Activated naive CD8-positive, alpha-beta T cell treated with anti-CD3 and anti-CD28 coated beads, Interleukin-2, amount 50 U/mL, for 24 hours (primary cell): ENCODE measurements around the gene MUCL3.
"Not testable (repeated sequence)": the region's sequence is repeated elsewhere in the genome, so short reads cannot be mapped to it uniquely, and the experiment has no call there.

ENCODE experiments used
- ATAC-seq: fragments of 150-1000 bp; cut with Tn5 transposase; one replicate; pipeline ENCODE4 v1.10.0; 2021
- DNase-seq: peaks from one replicate; pipeline ENCODE4 v3.0.0; 2021
- H3K27ac Mint-ChIP-seq: one replicate; pipeline ENCODE4 v1.8.0; 2021; ENCODE audit warnings: mild to moderate bottlenecking, mixed read lengths
- H3K27me3 Mint-ChIP-seq: one replicate; pipeline ENCODE4 v1.8.0; 2021; ENCODE audit warnings: mixed read lengths
- H3K36me3 Mint-ChIP-seq: one replicate; pipeline ENCODE4 v1.8.0; 2021; ENCODE audit warnings: low read depth, mixed read lengths
- H3K4me1 Mint-ChIP-seq: one replicate; pipeline ENCODE4 v1.8.0; 2021; ENCODE audit warnings: mixed read lengths
- H3K4me3 Mint-ChIP-seq: one replicate; pipeline ENCODE4 v1.8.0; 2021; ENCODE audit warnings: mild to moderate bottlenecking, moderate library complexity, mixed read lengths
- H3K9me3 Mint-ChIP-seq: one replicate; pipeline ENCODE4 v1.8.0; 2021; ENCODE audit warnings: mixed read lengths

MUCL3 gene

DNA sequence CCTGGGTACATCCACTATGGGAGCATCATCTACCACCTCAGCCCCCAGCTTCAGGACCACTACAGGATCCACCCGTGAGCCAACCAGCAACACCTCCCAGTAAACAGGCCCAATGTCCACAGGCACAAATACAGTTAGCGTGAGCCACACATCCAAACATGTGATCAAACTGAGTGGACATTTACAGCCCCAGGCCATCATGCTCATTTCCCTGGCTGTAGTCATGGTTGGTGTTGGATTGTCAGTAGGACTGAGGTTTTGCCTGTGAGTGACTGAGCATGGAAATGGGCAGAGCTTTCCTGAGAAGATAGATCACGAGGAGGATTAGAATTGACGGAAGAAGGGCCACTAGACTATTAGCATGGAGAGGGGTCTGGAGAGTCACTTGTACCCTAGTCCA lies 32.0 kb downstream of the MUCL3 start:
- no peaks in the 10 kb centered on the region for H3K4me1 Mint-ChIP-seq
- H3K9me3 Mint-ChIP-seq, result no peaks in the 10 kb centered on the region
- H3K36me3 Mint-ChIP-seq, result no peaks in the 10 kb centered on the region

DNA sequence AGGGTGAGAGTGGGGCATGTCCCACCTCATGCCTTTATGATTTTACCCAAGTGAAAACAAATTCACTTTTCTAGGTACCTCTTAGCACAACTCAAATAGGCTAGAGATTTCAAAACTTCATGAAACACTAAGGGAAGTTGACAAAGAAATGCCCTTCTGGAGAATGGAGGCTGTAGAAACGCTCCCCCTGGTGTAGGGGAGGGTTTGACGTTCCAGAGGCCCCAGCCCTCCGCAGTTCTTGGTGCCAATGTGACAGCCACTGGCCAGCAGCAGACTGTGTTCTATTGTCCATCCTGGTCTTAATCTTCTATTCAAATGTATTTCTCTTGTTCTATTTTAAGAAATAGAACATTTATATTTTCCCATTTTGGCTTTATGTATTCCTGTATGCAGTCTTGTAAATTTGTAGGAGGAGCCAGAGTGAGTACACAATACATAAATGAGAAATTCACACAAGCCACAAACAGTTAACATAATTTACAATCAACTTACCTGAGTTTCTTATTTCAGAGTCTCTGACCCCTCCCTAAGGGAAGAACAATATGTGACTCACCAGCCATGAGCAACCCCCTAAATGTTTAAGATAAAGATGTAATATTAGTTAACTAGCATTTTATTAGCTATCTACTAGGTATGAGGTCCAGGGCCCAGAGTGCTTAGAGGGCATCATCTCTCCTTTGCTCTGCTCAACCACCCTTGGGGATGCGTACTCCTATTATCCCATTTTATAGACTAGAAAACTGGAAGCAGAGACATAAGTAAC lies 33.9 kb downstream of the MUCL3 start:
- no peaks in the 10 kb centered on the region for H3K4me1 Mint-ChIP-seq
- H3K27ac Mint-ChIP-seq, result no peak overlapping the region
- peaks cover 8% of the 10 kb centered on the region for H3K27me3 Mint-ChIP-seq
- H3K9me3 Mint-ChIP-seq, result no peaks in the 10 kb centered on the region
- no peak for ATAC-seq
- DNase-seq, result no peak
- H3K4me3 Mint-ChIP-seq, result no peak overlapping the region
- H3K36me3 Mint-ChIP-seq, result no peaks in the 10 kb centered on the region

More for the DNA sequence above, 32.0 kb downstream of the MUCL3 start:
- DNase-seq (no peak), ATAC-seq (no peak)
- no peak overlapping the region for H3K27ac Mint-ChIP-seq
- peaks cover 4% of the 10 kb centered on the region for H3K27me3 Mint-ChIP-seq
- H3K4me3 Mint-ChIP-seq, result no peak overlapping the region

DNA sequence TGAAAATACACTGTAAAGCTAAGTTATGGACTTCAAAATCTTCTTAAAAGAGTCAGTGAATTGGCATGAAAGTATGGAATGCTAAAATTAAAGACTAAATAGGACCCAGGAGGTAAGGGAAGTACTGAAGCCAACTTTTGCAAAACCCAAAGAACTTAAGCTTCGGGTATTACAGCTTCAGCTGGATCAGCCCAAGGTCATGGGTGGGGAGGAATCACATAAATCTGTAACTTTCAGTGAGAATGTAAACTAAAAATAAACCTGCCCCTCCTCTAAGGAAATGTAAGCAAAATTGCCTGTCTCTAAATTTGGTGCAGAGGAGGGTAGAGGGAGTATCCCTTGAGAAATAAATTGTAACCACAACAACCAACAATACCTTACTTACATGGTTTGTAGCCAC lies 38.4 kb downstream of the MUCL3 start:
- ATAC-seq (no peak), DNase-seq (no peak)
- Mint-ChIP-seq H3K4me1 (no peaks in the 10 kb centered on the region), H3K27ac (no peak overlapping the region), H3K9me3 (no peaks in the 10 kb centered on the region), H3K4me3 (no peak overlapping the region), H3K36me3 (no peaks in the 10 kb centered on the region), H3K27me3 (peaks cover 32% of the 10 kb centered on the region)

DNA sequence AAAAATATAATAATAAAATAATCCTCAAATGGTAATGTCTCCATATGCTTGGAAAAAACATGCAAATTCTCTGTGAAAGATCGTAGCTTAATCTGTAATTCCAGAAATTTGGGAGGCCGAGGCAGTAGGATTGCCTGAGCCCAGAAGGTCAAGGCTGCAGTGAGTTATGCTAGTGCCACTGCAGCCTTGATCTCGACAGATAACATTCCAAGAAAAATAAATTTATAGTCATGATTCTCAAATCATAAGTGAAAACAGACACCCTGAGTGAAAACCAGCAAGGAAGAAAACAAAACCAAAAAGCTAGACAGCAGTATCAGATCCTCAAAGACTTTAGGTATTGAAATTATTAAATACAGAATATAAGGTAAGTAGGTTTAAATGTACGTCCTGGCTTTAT lies 38.9 kb downstream of the MUCL3 start:
- H3K4me1 Mint-ChIP-seq, result no peaks in the 10 kb centered on the region
- H3K36me3 Mint-ChIP-seq, result no peaks in the 10 kb centered on the region
- no peak for DNase-seq
- no peak overlapping the region for H3K4me3 Mint-ChIP-seq
- ATAC-seq, result no peak
- peaks cover 32% of the 10 kb centered on the region for H3K27me3 Mint-ChIP-seq
- no peak overlapping the region for H3K27ac Mint-ChIP-seq
- no peaks in the 10 kb centered on the region for H3K9me3 Mint-ChIP-seq

DNA sequence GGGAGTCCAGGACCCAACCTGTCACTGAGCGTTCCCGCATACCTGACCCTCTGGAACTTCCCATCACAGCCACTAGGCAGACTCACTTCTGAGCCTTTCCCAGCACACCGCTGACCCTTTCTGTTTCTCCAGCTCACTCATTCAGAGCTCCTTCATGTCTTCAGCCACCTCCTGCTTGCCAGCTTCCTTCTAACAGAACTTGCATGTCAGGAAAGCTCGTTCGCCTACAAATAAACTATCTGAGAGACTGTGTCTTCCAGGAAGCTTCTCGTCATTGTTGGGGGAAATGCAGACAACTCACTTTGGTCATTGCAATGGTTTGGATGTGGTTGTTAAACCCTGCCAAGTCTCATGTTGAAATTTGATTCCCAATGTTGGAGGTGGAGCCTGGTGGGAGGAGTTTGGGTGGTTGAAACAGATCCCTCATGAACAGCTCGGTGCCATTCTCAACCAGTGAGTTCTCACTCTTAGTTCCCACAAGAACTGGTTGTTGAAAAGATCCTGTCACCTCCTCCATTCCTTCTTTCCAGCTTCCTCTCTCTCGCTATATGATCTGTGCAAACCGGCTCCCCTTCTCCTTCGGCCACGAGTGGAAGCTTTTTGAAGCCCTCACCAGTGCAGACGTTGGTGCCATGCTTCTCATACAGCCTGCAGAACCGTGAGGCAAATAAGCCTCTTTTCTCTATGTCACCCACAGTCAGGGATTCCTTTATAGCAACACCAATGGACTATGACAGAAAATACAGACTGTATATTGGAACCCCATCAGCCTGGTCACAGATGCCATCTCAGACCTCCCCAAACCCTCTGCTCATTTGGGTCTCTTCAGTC lies 41.4 kb downstream of the MUCL3 start:
- Mint-ChIP-seq H3K4me1 (peaks cover 9% of the 10 kb centered on the region), H3K27me3 (peaks cover 32% of the 10 kb centered on the region), H3K9me3 (no peaks in the 10 kb centered on the region), H3K36me3 (no peaks in the 10 kb centered on the region), H3K27ac (no peak overlapping the region), H3K4me3 (no peak overlapping the region)
- DNase-seq (no peak), ATAC-seq (no peak)

DNA sequence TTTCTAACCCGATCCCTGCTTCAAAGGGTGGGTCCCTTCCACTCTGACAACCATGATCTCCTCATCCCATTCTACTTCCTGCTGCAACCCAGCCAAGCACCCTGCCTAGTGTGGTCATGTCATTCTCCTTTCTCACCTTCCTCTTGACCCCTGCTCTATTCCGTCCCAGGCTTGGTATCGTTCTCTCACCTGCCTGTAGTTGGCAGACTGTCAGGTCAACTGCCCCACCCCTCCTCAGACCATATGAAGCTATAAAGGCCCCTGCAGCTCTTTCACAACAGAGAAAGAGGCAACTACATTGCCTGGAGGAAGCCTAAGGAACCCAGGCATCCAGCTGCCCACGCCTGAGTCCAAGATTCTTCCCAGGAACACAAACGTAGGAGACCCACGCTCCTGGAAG lies 42.7 kb downstream of the MUCL3 start, which contains the start of gene MUC21:
TSS of gene MUC21 (plus strand) at position 280 of the 400 bp plus-strand sequence. CDS start 241 bp downstream, outside the sequence.
- H3K4me3 Mint-ChIP-seq, result no peak within 1 kb of the TSS
- DNase-seq (no peak), ATAC-seq (no peak)
- peaks cover 30% of the 10 kb centered on the region for H3K27me3 Mint-ChIP-seq
- H3K36me3 Mint-ChIP-seq, result no peaks in the 10 kb centered on the region
- peaks cover 9% of the 10 kb centered on the region for H3K4me1 Mint-ChIP-seq
- no peaks in the 10 kb centered on the region for H3K9me3 Mint-ChIP-seq
- H3K27ac Mint-ChIP-seq, result no peak within 1 kb of the TSS

DNA sequence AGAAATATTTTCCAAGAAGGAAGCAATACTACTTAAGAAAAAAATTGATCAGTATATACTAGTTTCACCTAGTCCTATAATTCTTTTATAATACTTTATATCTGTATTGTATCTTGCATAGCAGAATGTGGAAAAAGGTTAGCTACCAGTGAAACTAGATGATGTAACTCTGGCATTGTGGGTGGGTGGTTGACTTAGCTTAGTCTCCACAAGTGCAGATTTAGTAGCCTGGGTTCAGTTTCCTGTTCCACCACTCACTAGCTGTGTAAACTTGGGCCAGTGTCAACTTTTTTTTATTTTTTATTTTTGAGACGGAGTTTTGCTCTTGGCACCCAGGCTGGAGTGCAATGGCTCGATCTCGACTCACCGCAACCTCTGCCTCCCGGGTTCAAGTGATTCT lies 44.7 kb downstream of the MUCL3 start:
- Mint-ChIP-seq H3K4me3 (no peak overlapping the region), H3K4me1 (peaks cover 15% of the 10 kb centered on the region), H3K36me3 (no peaks in the 10 kb centered on the region), H3K27me3 (peaks cover 28% of the 10 kb centered on the region), H3K27ac (no peak overlapping the region), H3K9me3 (no peaks in the 10 kb centered on the region)
- DNase-seq (no peak), ATAC-seq (peak; percentile 80)

DNA sequence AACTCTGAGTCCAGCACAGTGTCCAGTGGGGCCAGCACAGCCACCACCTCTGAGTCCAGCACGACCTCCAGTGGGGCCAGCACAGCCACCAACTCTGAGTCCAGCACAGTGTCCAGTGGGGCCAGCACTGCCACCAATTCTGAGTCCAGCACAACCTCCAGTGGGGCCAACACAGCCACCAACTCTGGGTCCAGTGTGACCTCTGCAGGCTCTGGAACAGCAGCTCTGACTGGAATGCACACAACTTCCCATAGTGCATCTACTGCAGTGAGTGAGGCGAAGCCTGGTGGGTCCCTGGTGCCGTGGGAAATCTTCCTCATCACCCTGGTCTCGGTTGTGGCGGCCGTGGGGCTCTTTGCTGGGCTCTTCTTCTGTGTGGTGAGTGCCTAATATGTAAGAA lies 46.5 kb downstream of the MUCL3 start:
- H3K27me3 Mint-ChIP-seq, result peaks cover 18% of the 10 kb centered on the region
- DNase-seq (no peak), ATAC-seq (no peak)
- H3K9me3 Mint-ChIP-seq, result no peaks in the 10 kb centered on the region
- no peaks in the 10 kb centered on the region for H3K36me3 Mint-ChIP-seq
- H3K4me3 Mint-ChIP-seq, result no peak overlapping the region
- H3K4me1 Mint-ChIP-seq, result peaks cover 25% of the 10 kb centered on the region
- no peak overlapping the region for H3K27ac Mint-ChIP-seq

DNA sequence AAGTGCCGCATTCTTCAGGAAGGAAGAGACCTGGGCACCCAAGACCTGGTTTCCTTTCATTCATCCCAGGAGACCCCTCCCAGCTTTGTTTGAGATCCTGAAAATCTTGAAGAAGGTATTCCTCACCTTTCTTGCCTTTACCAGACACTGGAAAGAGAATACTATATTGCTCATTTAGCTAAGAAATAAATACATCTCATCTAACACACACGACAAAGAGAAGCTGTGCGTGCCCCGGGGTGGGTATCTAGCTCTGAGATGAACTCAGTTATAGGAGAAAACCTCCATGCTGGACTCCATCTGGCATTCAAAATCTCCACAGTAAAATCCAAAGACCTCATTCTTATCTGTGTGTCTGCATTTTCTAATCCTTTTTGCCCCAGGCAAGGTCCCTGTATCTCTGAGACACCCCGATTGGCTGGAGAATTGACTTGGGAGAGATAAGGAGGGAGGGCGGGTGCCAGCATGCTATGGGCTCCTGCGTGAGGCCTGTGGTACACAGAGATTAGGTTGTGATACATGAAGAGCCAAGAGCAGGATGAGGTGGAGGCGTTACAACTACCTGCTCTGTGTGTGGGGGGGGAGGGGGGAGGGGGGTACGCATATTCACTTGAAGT lies 47.5 kb downstream of the MUCL3 start:
- peaks cover 25% of the 10 kb centered on the region for H3K4me1 Mint-ChIP-seq
- no peak overlapping the region for H3K4me3 Mint-ChIP-seq
- H3K36me3 Mint-ChIP-seq, result no peaks in the 10 kb centered on the region
- DNase-seq (no peak), ATAC-seq (no peak)
- no peak overlapping the region for H3K27ac Mint-ChIP-seq
- H3K9me3 Mint-ChIP-seq, result no peaks in the 10 kb centered on the region
- H3K27me3 Mint-ChIP-seq, result peaks cover 9% of the 10 kb centered on the region

DNA sequence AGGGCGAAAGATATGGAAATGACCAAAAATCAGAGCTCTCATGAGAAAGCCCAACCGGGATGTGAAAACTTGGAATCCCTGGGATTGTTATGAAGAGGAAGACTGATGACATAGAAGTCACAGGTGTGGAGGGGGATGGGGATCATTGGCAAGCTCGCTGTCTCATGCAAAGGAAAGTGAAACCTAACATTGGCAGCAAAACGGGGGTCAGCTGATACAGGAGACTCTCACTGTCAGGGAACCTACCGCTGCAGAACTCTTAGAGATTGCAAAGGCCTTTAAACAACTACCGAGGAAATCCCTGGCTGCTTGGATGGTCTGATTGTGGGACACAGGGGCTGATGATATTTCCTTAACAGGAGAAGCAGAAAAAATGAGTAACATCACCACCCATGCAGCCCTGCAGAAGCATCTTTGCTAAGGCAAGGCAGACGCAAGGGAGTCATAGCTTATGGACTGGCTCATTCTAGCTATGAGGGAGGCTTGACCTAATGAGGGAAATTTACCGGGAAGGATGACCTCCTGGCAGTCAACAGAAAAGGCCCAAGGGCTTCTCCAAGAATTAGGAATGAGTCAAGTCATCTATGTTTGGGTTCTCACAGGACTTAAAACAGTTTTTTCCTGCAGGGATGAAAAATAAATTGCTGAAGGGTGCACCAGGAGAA lies 49.8 kb downstream of the MUCL3 start:
- Mint-ChIP-seq H3K27ac (no peak overlapping the region), H3K27me3 (peaks cover 3% of the 10 kb centered on the region), H3K4me3 (peak overlapping the region; percentile 2), H3K9me3 (no peaks in the 10 kb centered on the region), H3K36me3 (no peaks in the 10 kb centered on the region), H3K4me1 (peaks cover 20% of the 10 kb centered on the region)
- DNase-seq, result no peak
- ATAC-seq, result peak; percentile 77

DNA sequence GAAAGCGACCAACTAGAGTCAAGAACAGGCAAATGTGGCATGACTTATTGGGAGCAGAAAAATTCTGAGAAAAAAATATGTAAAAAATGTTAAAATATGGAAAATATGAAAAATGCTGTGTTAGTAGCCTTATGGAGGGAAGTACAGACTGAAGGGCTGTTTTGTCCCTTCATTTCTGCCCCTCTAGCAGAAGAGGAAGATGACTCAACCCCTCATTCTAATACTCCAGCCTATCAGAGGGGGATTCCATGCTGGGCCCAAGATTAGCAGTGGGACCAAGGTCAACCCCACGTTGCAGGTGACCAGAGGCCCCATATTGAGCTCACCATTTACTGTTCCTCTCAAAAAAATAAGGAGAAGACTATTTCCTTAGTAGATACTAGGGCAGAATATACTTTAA lies 51.1 kb downstream of the MUCL3 start:
- H3K9me3 Mint-ChIP-seq, result no peaks in the 10 kb centered on the region
- H3K36me3 Mint-ChIP-seq, result no peaks in the 10 kb centered on the region
- DNase-seq (no peak), ATAC-seq (peak; percentile 38)
- H3K27me3 Mint-ChIP-seq, result peaks cover 3% of the 10 kb centered on the region
- H3K4me1 Mint-ChIP-seq, result peaks cover 16% of the 10 kb centered on the region
- no peak overlapping the region for H3K27ac Mint-ChIP-seq
- H3K4me3 Mint-ChIP-seq, result no peak overlapping the region

DNA sequence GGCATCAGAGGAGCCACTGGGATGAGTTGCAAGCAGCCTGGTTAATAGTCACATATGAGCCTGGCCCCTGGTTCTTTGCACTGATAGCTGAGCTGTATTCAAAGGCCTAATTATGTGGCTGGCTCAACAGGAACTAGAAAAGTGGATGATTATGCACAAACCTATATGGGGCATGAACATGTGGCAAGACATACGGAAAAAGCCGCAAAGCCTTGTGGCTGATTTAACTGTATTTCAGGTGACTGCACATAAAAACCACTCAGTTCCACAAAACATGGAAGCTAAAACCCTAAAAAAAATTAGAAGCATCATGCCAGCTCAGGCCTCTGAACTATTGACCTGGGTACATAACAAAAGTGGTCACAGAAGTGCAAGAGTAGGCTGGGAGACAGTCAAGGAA lies 56.5 kb downstream of the MUCL3 start:
- Mint-ChIP-seq H3K9me3 (no peaks in the 10 kb centered on the region), H3K36me3 (no peaks in the 10 kb centered on the region), H3K27ac (no peak overlapping the region), H3K4me1 (peaks cover 2% of the 10 kb centered on the region), H3K4me3 (no peak overlapping the region), H3K27me3 (peaks cover 2% of the 10 kb centered on the region)
- DNase-seq (no peak), ATAC-seq (no peak)

DNA sequence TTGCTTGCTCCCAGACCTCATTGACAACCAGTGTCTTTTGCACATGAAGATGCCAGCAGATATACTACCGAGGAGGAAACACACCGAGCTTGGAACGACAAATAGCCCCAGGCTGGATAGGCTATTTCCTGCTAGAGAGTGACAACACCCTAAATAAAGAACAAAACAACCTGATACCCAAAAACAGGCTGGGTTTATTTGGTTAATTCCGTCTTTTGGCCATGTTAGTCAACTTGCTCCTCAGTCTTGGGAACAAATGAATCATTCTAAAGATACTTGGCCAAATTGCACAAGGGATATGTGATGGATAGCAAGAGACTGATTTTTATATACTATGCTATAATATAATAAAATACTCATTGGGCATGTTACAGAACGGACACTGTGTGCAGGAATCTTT lies 58.0 kb downstream of the MUCL3 start:
- Mint-ChIP-seq H3K27ac (no peak overlapping the region), H3K9me3 (no peaks in the 10 kb centered on the region), H3K36me3 (no peaks in the 10 kb centered on the region), H3K27me3 (peaks cover 2% of the 10 kb centered on the region), H3K4me3 (no peak overlapping the region), H3K4me1 (peaks cover 2% of the 10 kb centered on the region)
- no peak for ATAC-seq
- no peak for DNase-seq

DNA sequence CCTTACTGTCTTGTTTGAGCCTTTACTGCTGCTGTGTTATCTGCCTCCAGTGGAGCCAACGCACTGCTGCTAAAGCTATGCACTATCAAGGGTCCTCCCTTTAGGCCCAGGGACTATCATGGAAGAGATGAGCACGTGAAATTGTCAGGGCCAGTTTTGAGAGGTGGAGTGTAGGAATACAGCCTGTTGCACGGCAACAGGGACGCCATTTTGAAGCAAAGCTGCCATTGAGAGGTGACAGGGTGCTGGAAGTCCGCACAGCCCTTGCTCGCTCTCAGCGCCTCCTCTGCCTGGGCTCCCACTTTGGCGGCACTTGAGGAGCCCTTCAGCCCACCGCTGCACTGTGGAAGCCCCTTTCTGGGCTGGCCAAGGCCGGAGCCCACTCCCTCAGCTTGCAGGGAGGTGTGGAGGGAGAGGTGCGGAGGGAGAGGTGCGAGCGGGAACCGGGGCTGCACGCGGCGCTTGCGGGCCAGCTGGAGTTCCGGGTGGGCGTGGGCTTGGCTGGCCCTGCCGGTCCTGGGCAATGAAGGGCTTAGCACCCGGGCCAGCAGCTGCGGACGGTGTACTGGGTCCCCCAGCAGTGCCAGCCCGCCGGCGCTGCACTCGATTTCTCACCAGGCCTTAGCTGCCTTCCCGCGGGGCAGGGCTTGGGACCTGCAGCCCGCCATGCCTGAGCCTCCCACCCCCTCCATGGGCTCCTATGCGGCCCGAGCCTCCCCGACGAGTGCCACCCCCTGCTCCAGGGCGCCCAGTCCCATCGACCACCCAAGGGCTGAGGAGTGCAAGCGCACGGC lies 59.5 kb downstream of the MUCL3 start:
- not testable (repeated sequence) for H3K27ac Mint-ChIP-seq, DNase-seq, H3K27me3 Mint-ChIP-seq, H3K36me3 Mint-ChIP-seq, H3K9me3 Mint-ChIP-seq, H3K4me3 Mint-ChIP-seq, ATAC-seq
- H3K4me1 Mint-ChIP-seq, result peaks cover 12% of the 10 kb centered on the region
